IMR-90 (cell line): ENCODE measurements around the gene DENND1A. TPM values are rescaled to one million over a fixed set of nuclear protein-coding genes. Genes with fewer than 3 reads are reported as not detected.

Experiments
- ATAC-seq: fragments of 200-7000 bp; cut with Tn5 transposase; 2 replicates; pipeline ENCODE4 v1.9.1; 2020; ENCODE audit warnings: low read depth, mild to moderate bottlenecking, moderate library complexity
- BruUV-seq: library from RNA; stranded (reverse); fragments of 400-500 nt; replicated peaks from 2 replicates; lab custom pipeline; 2021; lab: Mats Ljungman, UMichigan
- CTCF ChIA-PET: fragments of 300-600 bp; formaldehyde crosslinking; extraction: SDS; loops from one replicate; lab custom pipeline; 2021; ENCODE audit warnings: antibody characterized with exemption; lab: Yijun Ruan, JAX
- POLR2A ChIA-PET: fragments of 300-600 bp; sonication (Branson Sonifier 250); formaldehyde crosslinking; loops from one replicate; lab custom pipeline; 2022; ENCODE audit warnings: antibody characterized with exemption; ENCODE audit not compliant: unreplicated experiment; lab: Charles Lee
- DNase-seq: peaks from one replicate; pipeline ENCODE4 v3.0.0; 2013
- H2AFZ ChIP-seq: replicated peaks from 2 replicates; pipeline ENCODE3; 2013; ENCODE audit warnings: low read length, mild to moderate bottlenecking; ENCODE audit not compliant: poor library complexity
- H2AK5ac ChIP-seq: 2 replicates; pipeline ENCODE4 v1.6.1; 2013; ENCODE audit warnings: low read depth, low read length, inconsistent platforms
- H2AK9ac ChIP-seq: replicated peaks from 2 replicates; pipeline ENCODE3; 2013; ENCODE audit warnings: mild to moderate bottlenecking, low read depth, low read length, moderate library complexity; ENCODE audit not compliant: poor library complexity
- H2BK120ac ChIP-seq: 2 replicates; pipeline ENCODE4 v1.6.1; 2013; ENCODE audit warnings: low read depth, low read length, inconsistent platforms
- H2BK15ac ChIP-seq: 3 replicates; pipeline ENCODE4 v1.6.1; 2013; ENCODE audit warnings: low read depth, low read length, inconsistent platforms
- H2BK20ac ChIP-seq: 2 replicates; pipeline ENCODE4 v1.6.1; 2013; ENCODE audit warnings: low read depth, mild to moderate bottlenecking, inconsistent platforms, low read length, moderate library complexity
- H2BK5ac ChIP-seq: 2 replicates; pipeline ENCODE4 v1.6.1; 2013; ENCODE audit warnings: mild to moderate bottlenecking, low read depth, low read length, inconsistent platforms; ENCODE audit not compliant: poor library complexity, severe bottlenecking
- H3K14ac ChIP-seq: replicated peaks from 2 replicates; pipeline ENCODE4 v1.6.1; 2013; ENCODE audit warnings: low read depth, low read length, inconsistent platforms
- H3K18ac ChIP-seq: 2 replicates; pipeline ENCODE4 v1.6.1; 2013; ENCODE audit warnings: low read depth, low read length, control low read depth
- H3K23ac ChIP-seq: 2 replicates; pipeline ENCODE4 v1.6.1; 2013; ENCODE audit warnings: low read depth, low read length, inconsistent platforms
- H3K27ac ChIP-seq: 2 replicates; pipeline ENCODE4 v1.5.1; 2013; ENCODE audit warnings: mild to moderate bottlenecking, control low read depth, low read length; ENCODE audit not compliant: insufficient read depth
- H3K27me3 ChIP-seq: 2 replicates; pipeline ENCODE4 v1.6.1; 2013; ENCODE audit warnings: low read length; ENCODE audit not compliant: control insufficient read depth, insufficient read depth
- H3K36me3 ChIP-seq: 2 replicates; pipeline ENCODE4 v1.6.1; 2013; ENCODE audit warnings: low read length, mixed read lengths; ENCODE audit not compliant: control insufficient read depth, insufficient read depth
- H3K4ac ChIP-seq: 2 replicates; pipeline ENCODE4 v1.6.1; 2013; ENCODE audit warnings: low read depth, low read length, inconsistent platforms
- H3K4me1 ChIP-seq: 2 replicates; pipeline ENCODE4 v1.6.1; 2013; ENCODE audit warnings: low read length, mixed read lengths; ENCODE audit not compliant: control insufficient read depth, insufficient read depth
- H3K4me2 ChIP-seq: 2 replicates; pipeline ENCODE4 v1.6.1; 2013; ENCODE audit warnings: low read depth, mild to moderate bottlenecking, control low read depth, low read length, moderate library complexity
- H3K4me3 ChIP-seq: 2 replicates; pipeline ENCODE4 v1.5.1; 2013; ENCODE audit warnings: low read depth, mild to moderate bottlenecking, control low read depth, low read length, moderate library complexity; ENCODE audit not compliant: insufficient read depth
- H3K56ac ChIP-seq: 2 replicates; pipeline ENCODE4 v1.6.1; 2013; ENCODE audit warnings: low read length, inconsistent platforms; ENCODE audit not compliant: insufficient read depth; ENCODE audit errors: extremely low read depth
- H3K79me1 ChIP-seq, 2 experiments: 2 replicates each; pipeline ENCODE4 v1.6.1; 2013; ENCODE audit warnings: low read length in 2 of 2, inconsistent platforms in 1 of 2, low read depth in 1 of 2
- H3K9ac ChIP-seq: 2 replicates; pipeline ENCODE4 v1.6.1; 2013; ENCODE audit warnings: low read depth, low read length, control low read depth
- H3K9me1 ChIP-seq: 2 replicates; pipeline ENCODE4 v1.6.1; 2013; ENCODE audit warnings: low read length, inconsistent platforms; ENCODE audit not compliant: insufficient read depth
- H3K9me3 ChIP-seq: 2 replicates; pipeline ENCODE4 v1.6.1; 2013; ENCODE audit warnings: low read length; ENCODE audit not compliant: control insufficient read depth, insufficient read depth
- H4K20me1 ChIP-seq: 2 replicates; pipeline ENCODE4 v1.6.1; 2013; ENCODE audit warnings: low read length, inconsistent platforms; ENCODE audit not compliant: insufficient read depth
- H4K5ac ChIP-seq: 2 replicates; pipeline ENCODE4 v1.6.1; 2013; ENCODE audit warnings: mild to moderate bottlenecking, low read depth, low read length, control low read depth
- H4K8ac ChIP-seq, 2 experiments: 2 replicates each; pipeline ENCODE4 v1.6.1; 2013; ENCODE audit warnings: low read depth in 2 of 2, low read length in 2 of 2, control low read depth in 1 of 2, inconsistent platforms in 1 of 2
- H4K91ac ChIP-seq: 2 replicates; pipeline ENCODE4 v1.6.1; 2013; ENCODE audit warnings: low read depth, low read length, inconsistent platforms; ENCODE audit not compliant: insufficient read depth
- CEBPB ChIP-seq: IDR thresholded peaks from 2 replicates; pipeline ENCODE4 v1.6.1; 2012; ENCODE audit warnings: low read depth, low read length, improper control_type of control experiment
- CHD1 ChIP-seq: IDR thresholded peaks from 2 replicates; pipeline ENCODE4 v1.6.1; 2012; ENCODE audit warnings: low read depth, low read length, improper control_type of control experiment
- MXI1 ChIP-seq: IDR thresholded peaks from 2 replicates; pipeline ENCODE4 v1.6.1; 2012; ENCODE audit warnings: low read depth, mild to moderate bottlenecking, low read length, moderate library complexity, borderline replicate concordance
- NFE2L2 ChIP-seq: fragments of 150-350 bp; IDR thresholded peaks from 2 replicates; pipeline ENCODE4 v1.6.1; 2016; ENCODE audit warnings: low read depth, mild to moderate bottlenecking, low read length
- POLR2A ChIP-seq: IDR thresholded peaks from 2 replicates; pipeline ENCODE4 v1.6.1; 2012; ENCODE audit warnings: mild to moderate bottlenecking, low read depth, low read length
- RCOR1 ChIP-seq: IDR thresholded peaks from 2 replicates; pipeline ENCODE4 v1.6.1; 2012; ENCODE audit warnings: mild to moderate bottlenecking, low read length, improper control_type of control experiment; ENCODE audit not compliant: insufficient replicate concordance
- SMC3 ChIP-seq: fragments of 150-350 bp; IDR thresholded peaks from 2 replicates; pipeline ENCODE4 v1.6.1; 2016; ENCODE audit warnings: low read depth, mild to moderate bottlenecking, antibody characterized with exemption, low read length, moderate library complexity
- WGBS, 2 experiments: methylation state at CpG; one replicate each; pipeline versions ENCODE4 v1.1.5 to v1.1.7; 2013; ENCODE audit warnings: missing lambda C conversion rate in 2 of 2; ENCODE audit not compliant: insufficient read length in 1 of 2; ENCODE audit errors: extremely low coverage in 2 of 2; 5-methylcytosine and 5-hydroxymethylcytosine counted together
- dilution Hi-C: fragments of 300-500 bp; cut with HindIII; formaldehyde crosslinking; loops from one replicate; pipeline ENCODE4 v1.14.3; 2018; ENCODE audit warnings: low sequenced_read_pairs; ENCODE audit not compliant: unreplicated experiment
- in situ Hi-C: fragments of 300-500 bp; cut with MboI; formaldehyde crosslinking; loops from 3 replicates; pipeline ENCODE4 v1.14.3; 2019; ENCODE audit warnings: low sequenced_read_pairs, inconsistent platforms, mixed read lengths
- intact Hi-C: fragments of 100-400 bp; cut with micrococcal nuclease; formaldehyde crosslinking; loops from 2 replicates; pipeline ENCODE4 v1.10.0; 2022
- polyA plus RNA-seq, 3 experiments: library from polyadenylated mRNA; depleted of rRNA; stranded (reverse); fragments of >200 nt; gene quantifications; 2 replicates each; pipeline ENCODE4 v1.2.3, GENCODE V29; 2012; ENCODE audit warnings: low replicate concordance in 1 of 3
- total RNA-seq: library from RNA; depleted of rRNA; stranded (reverse); fragments of >200 nt; gene quantifications from 2 replicates; pipeline ENCODE4 v1.2.3, GENCODE V29; 2012

The DENND1A gene
- total and polyA plus RNA-seq, 2 of the 4 experiments (the other 2 are of a cell fraction) = 21.4 to 27.6 TPM

DNA sequence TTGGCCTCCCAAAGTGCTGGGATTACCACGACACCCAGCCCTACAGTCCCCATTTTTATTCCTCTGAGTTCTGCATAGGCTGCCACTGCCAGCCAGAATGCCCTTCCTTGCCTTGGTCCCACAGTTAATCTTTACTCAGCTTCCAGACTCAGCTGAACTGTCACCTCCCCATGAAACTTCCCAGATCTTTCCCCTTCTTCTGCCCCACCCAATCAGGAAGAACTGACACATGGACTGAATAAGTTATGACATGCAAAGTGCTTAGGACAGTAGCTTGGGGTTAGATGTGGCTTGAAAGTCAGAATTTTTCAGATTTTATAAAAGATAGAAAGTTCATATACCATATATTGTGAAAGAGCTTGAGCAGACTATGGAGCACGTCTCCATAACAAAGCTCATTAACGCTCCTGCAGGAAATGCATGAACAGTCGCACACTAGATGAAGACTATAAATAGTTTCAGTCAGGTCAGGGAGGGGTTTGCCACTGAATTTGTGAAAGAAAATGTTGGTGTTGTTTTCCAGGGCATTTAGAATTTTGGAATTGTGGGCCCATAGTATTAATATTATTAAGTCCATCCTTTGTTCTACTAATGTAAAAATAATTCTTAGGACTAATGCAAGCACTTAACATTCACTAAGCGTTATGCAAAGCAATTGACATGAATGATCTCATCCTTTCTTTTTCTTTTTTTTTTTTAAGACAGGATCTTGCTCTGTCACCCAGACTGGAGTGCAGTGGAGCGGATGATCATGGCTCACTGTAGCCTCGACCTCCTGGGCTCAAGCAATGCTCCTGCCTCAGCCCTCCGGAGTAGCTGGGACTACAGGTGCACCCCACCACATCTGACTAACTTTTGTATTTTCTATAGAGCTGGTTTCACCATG lies 36.1 kb upstream of the DENND1A start:
- CTCF ChIA-PET = no interaction called here
- Histone ChIP-seq H3K9me3 (no peaks in the 10 kb centered on the region), H3K56ac (no peak overlapping the region), H2BK15ac (no peak overlapping the region), H2BK5ac (no peak overlapping the region), H3K18ac (no peak overlapping the region), H4K8ac (no peak overlapping the region), H3K9ac (no peak overlapping the region), H2AFZ (no peak overlapping the region), H2BK120ac (no peak overlapping the region), H2BK20ac (no peak overlapping the region), H3K27me3 (peaks cover 35% of the 10 kb centered on the region), H3K23ac (no peak overlapping the region), H3K4me1 (no peaks in the 10 kb centered on the region), H3K36me3 (no peaks in the 10 kb centered on the region), H2AK5ac (no peak overlapping the region), H3K4me3 (no peak overlapping the region), H4K91ac (no peak overlapping the region), H3K9me1 (no peaks in the 10 kb centered on the region), H3K14ac (no peak overlapping the region), H3K27ac (no peak overlapping the region), H3K4ac (no peak overlapping the region), H2AK9ac (no peak overlapping the region), H4K5ac (no peak overlapping the region), H4K20me1 (no peaks in the 10 kb centered on the region), H3K79me1 (no peaks in the 10 kb centered on the region), H3K4me2 (no peak overlapping the region)
- no peak for TF ChIP-seq CHD1
- no peak for TF ChIP-seq POLR2A
- TF ChIP-seq NFE2L2 = no peak
- TF ChIP-seq RCOR1 = no peak
- no peak for TF ChIP-seq MXI1
- TF ChIP-seq CEBPB = no peak
- TF ChIP-seq SMC3 = no peak
- POLR2A ChIA-PET = no interaction called here
- dilution Hi-C loops (no loop called here), in situ Hi-C loops (no loop called here), intact Hi-C loops (no loop called here)
- ATAC-seq = no peak
- 52% methylated on average over 7 of the region's 8 CpGs; no CpG with 5 or more reads in 1 of the 2 experiments for WGBS, 2 experiments
- BruUV-seq = no TSS peak
- DNase-seq = no peak
